ENCODE results near the gene DEPDC5.

Gene DEPDC5

DNA sequence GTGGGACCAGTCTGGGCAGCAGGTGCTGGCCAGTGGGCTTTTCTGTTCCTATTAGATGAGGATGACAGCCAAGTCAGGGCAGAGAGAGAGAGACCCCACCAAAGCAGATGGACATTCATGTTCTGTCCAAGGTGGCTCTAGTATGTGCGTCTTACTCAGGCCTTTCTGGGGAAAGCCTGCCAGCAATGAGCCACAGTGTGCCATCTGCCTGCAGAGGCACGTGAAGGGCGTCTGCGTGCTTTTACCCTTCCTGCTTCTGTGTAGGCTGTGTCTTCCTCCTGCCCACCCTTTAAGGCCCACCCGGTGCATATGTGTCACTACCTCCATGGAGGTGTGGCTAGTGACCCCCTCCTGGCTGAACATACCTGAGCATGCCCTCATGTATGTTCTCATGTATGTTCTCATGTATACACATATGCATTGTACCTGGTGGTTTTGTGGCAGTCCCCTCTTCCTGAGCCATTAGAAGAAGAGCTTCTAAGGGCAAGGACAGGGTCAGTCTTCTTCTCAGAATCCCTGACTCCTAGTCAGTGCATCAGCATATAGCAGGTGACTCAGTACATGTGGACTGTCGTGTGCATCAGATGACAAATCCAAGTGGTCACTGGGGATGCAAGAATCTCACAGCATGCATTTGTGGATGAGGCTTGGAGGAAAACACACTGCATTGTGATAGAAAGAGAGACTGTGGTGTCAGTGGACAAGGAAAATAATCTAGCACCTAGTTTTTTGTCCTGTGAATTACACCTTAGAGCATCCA, 100.1 kb downstream of the DEPDC5 start:
- DNase-seq, result peak in 1 of 2 experiments; percentile 43

DNA sequence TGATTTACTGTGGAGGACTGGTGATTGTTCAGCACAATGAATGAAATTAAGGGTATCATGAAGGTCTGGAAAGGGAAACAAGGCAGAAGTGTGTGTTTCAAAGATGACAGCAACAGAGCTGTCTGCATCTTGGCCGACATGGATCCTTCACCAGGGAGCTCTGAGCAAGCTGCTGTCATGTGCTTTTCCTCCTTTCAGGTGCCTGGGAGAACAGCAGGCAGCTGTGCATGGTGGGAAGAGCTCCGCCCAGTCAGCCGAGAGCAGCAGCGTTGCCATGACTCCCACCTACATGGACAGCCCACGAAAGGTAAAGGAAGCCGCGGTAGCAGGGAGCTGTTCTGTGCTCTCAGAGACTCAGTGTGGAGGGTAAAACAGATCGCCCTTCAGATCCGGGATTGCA, 103.4 kb downstream of the DEPDC5 start:
- no peak for DNase-seq

- DNase-seq, result no peak
These were observed 107.5 kb downstream of the DEPDC5 start for GRCh38 chr22:31861226-31861840.

DNA sequence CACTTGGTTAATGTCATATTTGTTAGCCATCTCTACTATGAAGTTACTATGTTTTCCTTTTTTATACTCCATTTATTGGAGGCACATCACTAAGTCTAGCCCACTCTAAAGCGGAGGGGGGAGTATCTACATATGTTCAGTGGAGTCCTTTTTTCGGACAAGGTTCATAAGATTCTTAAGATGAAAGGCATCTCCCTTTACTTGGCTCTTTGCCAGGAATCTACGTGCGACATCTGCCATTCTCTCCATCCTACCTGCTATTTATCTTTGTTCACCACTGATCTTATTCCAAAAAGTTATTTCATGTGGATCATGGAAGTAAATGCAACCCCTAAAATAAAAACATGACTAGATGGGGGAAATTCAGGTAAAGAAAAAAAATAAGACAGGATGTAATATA, 113.1 kb downstream of the DEPDC5 start:
- DNase-seq, result no peak

- DNase-seq, result no peak
These were observed 113.8 kb downstream of the DEPDC5 start for GRCh38 chr22:31867386-31868153.

GRCh38 chr22:31869739-31870138, 115.9 kb downstream of the DEPDC5 start:
- DNase-seq, result no peak

- DNase-seq, result no peak
These were observed 117.1 kb downstream of the DEPDC5 start for GRCh38 chr22:31870890-31871289.

- no peak for DNase-seq
These were observed 117.7 kb downstream of the DEPDC5 start for GRCh38 chr22:31871480-31871879.

- DNase-seq, result no peak
These were observed 118.4 kb downstream of the DEPDC5 start for GRCh38 chr22:31872209-31872608.

GRCh38 chr22:31874821-31875220, 121.0 kb downstream of the DEPDC5 start:
- DNase-seq, result no peak

- no peak for DNase-seq
These were observed 122.5 kb downstream of the DEPDC5 start for GRCh38 chr22:31876156-31876920.

- peak in 1 of 2 experiments; percentile 23 for DNase-seq
These were observed 125.8 kb downstream of the DEPDC5 start for GRCh38 chr22:31879585-31879984.

DNA sequence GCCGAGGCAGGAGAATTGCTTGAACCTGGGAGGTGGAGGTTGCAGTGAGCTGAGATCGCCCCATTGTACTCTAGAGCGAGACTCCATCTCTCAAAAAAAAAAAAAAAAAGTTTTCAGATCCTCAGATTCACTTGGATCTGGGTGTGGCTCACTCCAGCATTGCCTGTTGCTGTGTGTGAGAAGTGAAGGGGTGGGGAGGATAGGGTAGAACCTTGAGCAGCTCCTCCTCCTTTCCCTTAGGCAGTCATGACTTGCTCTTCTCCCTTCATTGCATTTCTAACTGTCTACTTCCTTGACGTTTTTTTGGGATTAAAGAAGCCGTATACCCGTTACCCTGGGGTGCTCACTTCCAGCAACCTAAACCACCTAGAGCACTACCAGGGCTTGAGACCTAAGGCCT, 127.4 kb downstream of the DEPDC5 start:
- no peak for DNase-seq

DNA sequence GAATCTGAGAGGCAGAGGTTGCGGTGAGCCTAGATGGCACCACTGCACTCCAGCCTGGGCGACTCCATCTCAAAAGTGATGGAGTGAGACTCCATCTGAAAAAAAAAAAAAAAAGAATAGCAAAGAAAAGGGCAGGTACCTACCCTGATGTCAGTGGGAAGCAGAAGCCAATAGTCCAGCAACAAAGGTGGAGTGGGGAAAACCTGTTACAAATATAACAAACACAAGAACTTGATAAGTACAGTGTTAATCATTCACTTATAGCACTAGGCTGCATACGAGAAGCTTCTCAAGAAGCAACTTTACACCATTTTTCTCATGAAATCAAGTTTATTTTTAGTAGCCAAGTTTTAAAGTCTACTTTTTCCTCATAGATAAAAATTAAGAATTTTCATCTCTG, 128.0 kb downstream of the DEPDC5 start:
- DNase-seq, result no peak

- no peak for DNase-seq
These were observed 129.2 kb downstream of the DEPDC5 start for GRCh38 chr22:31882971-31883370.

GRCh38 chr22:31883989-31884388, 130.2 kb downstream of the DEPDC5 start:
- DNase-seq, result no peak

DNA sequence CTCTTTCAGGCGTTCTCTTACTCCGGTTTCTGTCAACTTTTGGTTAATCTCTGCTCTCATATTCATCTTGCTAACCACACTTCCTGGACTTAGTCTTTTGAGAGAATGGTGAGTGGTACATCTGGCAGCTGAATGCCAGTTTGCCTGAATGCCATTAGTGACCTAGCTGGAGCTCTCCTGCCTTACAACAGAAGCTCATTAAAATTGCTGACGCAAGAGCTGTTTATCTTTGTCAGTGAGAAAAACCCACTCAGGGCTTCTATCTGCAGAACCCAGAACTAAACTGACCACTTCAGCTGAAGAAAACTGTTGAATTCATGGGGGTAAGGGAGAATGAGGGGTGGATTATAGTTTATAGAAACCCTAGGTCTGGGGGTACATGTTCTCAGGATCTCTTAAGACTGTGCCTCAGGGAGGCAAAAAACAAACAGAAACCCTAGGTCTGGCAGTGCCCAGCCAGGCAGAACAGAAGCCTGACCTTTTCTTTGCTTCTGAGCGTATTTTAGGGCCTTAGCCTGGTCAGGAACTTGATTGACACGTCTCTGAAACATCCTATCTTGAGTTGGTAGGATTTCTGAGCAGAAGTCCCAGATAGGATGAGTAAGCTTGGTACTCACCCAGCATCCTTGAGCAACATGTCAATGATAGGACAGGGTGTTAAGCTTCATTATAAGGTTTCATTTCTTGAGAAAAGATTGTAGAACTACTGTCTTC, 137.7 kb downstream of the DEPDC5 start:
- DNase-seq, result no peak

- no peak for DNase-seq
These were observed 138.2 kb downstream of the DEPDC5 start for GRCh38 chr22:31892080-31892433.

DNA sequence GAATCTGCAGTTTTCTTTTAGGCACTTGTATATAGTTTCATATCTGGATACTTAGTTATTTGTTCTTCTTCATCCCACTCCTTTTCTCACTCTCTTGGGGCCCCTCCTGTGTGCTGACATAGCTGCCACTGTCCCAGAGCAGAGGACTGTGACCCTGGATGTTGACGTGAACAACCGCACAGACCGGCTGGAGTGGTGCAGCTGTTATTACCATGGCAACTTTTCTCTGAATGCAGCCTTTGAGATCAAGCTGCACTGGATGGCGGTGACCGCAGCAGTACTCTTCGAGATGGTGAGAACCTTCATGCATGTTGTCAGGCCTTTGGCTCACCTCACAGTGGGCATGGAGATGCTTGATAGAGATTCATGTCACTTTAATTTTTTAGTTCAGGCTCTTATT, 139.6 kb downstream of the DEPDC5 start:
- no peak for DNase-seq

- no peak for DNase-seq
These were observed 141.7 kb downstream of the DEPDC5 start for GRCh38 chr22:31895411-31896123.

DNA sequence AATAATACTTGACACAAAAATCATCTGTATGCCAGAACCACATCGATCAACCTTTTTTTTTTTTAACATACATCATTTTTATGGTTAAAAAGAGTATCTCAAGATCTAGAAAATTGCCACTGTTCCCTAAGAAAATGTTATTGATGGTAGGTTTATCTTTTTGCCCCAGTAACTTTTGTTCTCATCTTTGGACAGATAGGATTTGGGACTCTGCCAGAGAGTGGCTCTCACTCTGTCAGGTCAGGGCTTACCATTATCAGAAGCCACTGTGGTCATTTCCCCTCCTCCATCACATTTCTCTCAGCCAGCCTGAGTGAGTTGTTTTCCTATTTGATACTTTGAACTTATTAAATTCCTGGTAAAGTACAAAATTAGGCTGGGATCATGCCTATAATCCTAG, 142.7 kb downstream of the DEPDC5 start:
- no peak for DNase-seq
